Endodermal cell (in vitro differentiated cells): Measurements from ENCODE around the gene SMC4. TPM values are rescaled to one million over a fixed set of nuclear protein-coding genes. Genes with fewer than 3 reads are reported as not detected.

ENCODE experiments used
- DNase-seq: peaks from one replicate; pipeline ENCODE4 v3.0.0-alpha.2; 2017
- H3K27ac ChIP-seq: 2 replicates; pipeline ENCODE4 v1.5.1; 2013; ENCODE audit warnings: mild to moderate bottlenecking, low read depth, low read length, moderate library complexity
- H3K27me3 ChIP-seq: 2 replicates; pipeline ENCODE4 v1.6.1; 2013; ENCODE audit warnings: mild to moderate bottlenecking, low read length, moderate library complexity; ENCODE audit not compliant: insufficient read depth, control insufficient read depth, poor library complexity, severe bottlenecking
- H3K36me3 ChIP-seq: 2 replicates; pipeline ENCODE4 v1.7.0; 2013; ENCODE audit warnings: mild to moderate bottlenecking, low read length, moderate library complexity; ENCODE audit not compliant: control insufficient read depth, insufficient read depth
- H3K4me1 ChIP-seq: one replicate; pipeline ENCODE4 v1.7.0; 2013; ENCODE audit warnings: low read length; ENCODE audit not compliant: control insufficient read depth, insufficient read depth
- H3K4me3 ChIP-seq: 2 replicates; pipeline ENCODE4 v1.5.1; 2013; ENCODE audit warnings: mild to moderate bottlenecking, low read length, moderate library complexity
- H3K9ac ChIP-seq: 2 replicates; pipeline ENCODE4 v1.6.1; 2013; ENCODE audit warnings: mild to moderate bottlenecking, low read length, moderate library complexity; ENCODE audit not compliant: poor library complexity, severe bottlenecking; ENCODE audit errors: extremely low read depth
- H3K9me3 ChIP-seq: 2 replicates; pipeline ENCODE4 v1.6.1; 2013; ENCODE audit warnings: mild to moderate bottlenecking, low read length, moderate library complexity; ENCODE audit not compliant: control insufficient read depth
- H3K27ac Mint-ChIP-seq: 2 replicates; pipeline ENCODE4 v1.8.0; 2020; ENCODE audit warnings: mixed read lengths
- H3K27me3 Mint-ChIP-seq: 2 replicates; pipeline ENCODE4 v1.8.0; 2021; ENCODE audit warnings: mild to moderate bottlenecking, mixed read lengths; ENCODE audit not compliant: insufficient read depth
- H3K36me3 Mint-ChIP-seq: 2 replicates; pipeline ENCODE4 v1.8.0; 2020; ENCODE audit warnings: low read depth, mixed read lengths
- H3K4me1 Mint-ChIP-seq: 2 replicates; pipeline ENCODE4 v1.8.0; 2020; ENCODE audit warnings: mixed read lengths
- H3K4me3 Mint-ChIP-seq: 2 replicates; pipeline ENCODE4 v1.8.0; 2020; ENCODE audit warnings: mild to moderate bottlenecking, moderate library complexity, mixed read lengths
- H3K9me3 Mint-ChIP-seq: 2 replicates; pipeline ENCODE4 v1.8.0; 2020; ENCODE audit warnings: mild to moderate bottlenecking, mixed read lengths
- CTCF ChIP-seq: fragments of 200-600 bp; sonication (generic); conservative IDR thresholded peaks from 2 replicates; pipeline ENCODE4 v1.5.0; 2021; ENCODE audit warnings: antibody characterized with exemption, mild to moderate bottlenecking
- WGBS, 2 experiments: methylation state at CpG; one replicate each; pipeline versions ENCODE4 v1.1.5 to v1.1.7; 2013; ENCODE audit warnings: missing lambda C conversion rate in 2 of 2, mixed read lengths in 1 of 2; ENCODE audit not compliant: insufficient coverage in 1 of 2, insufficient read length in 1 of 2; 5-methylcytosine and 5-hydroxymethylcytosine counted together
- total RNA-seq, 2 donors: library from RNA; stranded (reverse); fragmentation: NEBNext Ultra II Directional in 1 of 2; extraction: Animal tissue kit (Norgen Biotek cat#: 25700) in 1 of 2; gene quantifications; 2 replicates in 1 of 2; 3 replicates in 1 of 2; pipeline ENCODE4 v1.2.1, GENCODE V29; 2021

The SMC4 gene
- total RNA-seq, 2 donors from 2014 or later, result 97.5 to 139 TPM

DNA sequence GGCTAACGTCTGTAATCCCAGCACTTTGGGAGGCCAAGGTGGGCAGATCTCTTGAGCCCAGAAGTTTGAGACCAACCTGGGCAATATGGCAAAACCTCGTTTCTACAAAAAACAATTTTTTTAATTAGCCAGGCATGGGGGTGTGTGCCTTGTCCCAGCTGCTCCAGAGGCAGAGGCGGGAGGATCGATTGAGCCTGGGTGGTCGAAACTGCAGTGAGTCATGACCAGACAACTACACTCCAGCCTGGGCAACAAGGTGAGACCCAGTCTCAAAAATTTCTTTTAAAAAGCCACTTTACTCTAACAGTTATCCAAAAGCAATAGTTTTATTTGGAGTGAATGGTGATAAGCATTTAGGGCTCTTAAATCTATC lies 37.6 kb downstream of the SMC4 start:
- no peak for DNase-seq
- Mint-ChIP-seq H3K4me1 (peaks cover 7% of the 10 kb centered on the region), H3K27me3 (no peaks in the 10 kb centered on the region), H3K4me3 (no peak overlapping the region), H3K9me3 (no peaks in the 10 kb centered on the region), H3K36me3 (peaks cover 56% of the 10 kb centered on the region), H3K27ac (peak overlapping the region; percentile 48)
- WGBS, 2 experiments, result 94 to 98% methylated on average over 4 to 5 of the region's 5 CpGs
- Histone ChIP-seq H3K4me1 (no peaks in the 10 kb centered on the region), H3K36me3 (peaks cover 91% of the 10 kb centered on the region), H3K27me3 (no peaks in the 10 kb centered on the region), H3K27ac (no peak overlapping the region), H3K9ac (no peak overlapping the region), H3K4me3 (no peak overlapping the region), H3K9me3 (no peaks in the 10 kb centered on the region)
- no peak for TF ChIP-seq CTCF

- H3K36me3 Mint-ChIP-seq, result peaks cover 77% of the 10 kb centered on the region
- no peaks in the 10 kb centered on the region for H3K27me3 ChIP-seq
- no peak overlapping the region for H3K27ac ChIP-seq
- H3K4me3 Mint-ChIP-seq, result no peak overlapping the region
- WGBS, 2 experiments, result 93% methylated on average over 7 of the region's 7 CpGs
- no peaks in the 10 kb centered on the region for H3K27me3 Mint-ChIP-seq
- H3K9ac ChIP-seq, result no peak overlapping the region
- TF ChIP-seq CTCF, result no peak
- peaks cover 25% of the 10 kb centered on the region for H3K9me3 ChIP-seq
- no peak overlapping the region for H3K4me3 ChIP-seq
- peaks cover 10% of the 10 kb centered on the region for H3K9me3 Mint-ChIP-seq
- H3K27ac Mint-ChIP-seq, result no peak overlapping the region
- H3K36me3 ChIP-seq, result peaks cover 88% of the 10 kb centered on the region
- DNase-seq, result no peak
- peaks cover 7% of the 10 kb centered on the region for H3K4me1 Mint-ChIP-seq
- no peaks in the 10 kb centered on the region for H3K4me1 ChIP-seq
These were observed 41.2 kb downstream of the SMC4 start for GRCh38 chr3:160440687-160441086.

GRCh38 chr3:160444411-160444810 lies 45.0 kb downstream of the SMC4 start:
- H3K9me3 Mint-ChIP-seq, result peaks cover 10% of the 10 kb centered on the region
- no peak overlapping the region for H3K4me3 ChIP-seq
- WGBS, 2 experiments, result 96 to 100% methylated on average over 1 of the region's 1 CpG
- H3K36me3 ChIP-seq, result peaks cover 74% of the 10 kb centered on the region
- TF ChIP-seq CTCF, result no peak
- H3K9me3 ChIP-seq, result peaks cover 31% of the 10 kb centered on the region
- H3K4me3 Mint-ChIP-seq, result no peak overlapping the region
- no peak overlapping the region for H3K9ac ChIP-seq
- H3K27ac ChIP-seq, result no peak overlapping the region
- H3K27ac Mint-ChIP-seq, result no peak overlapping the region
- peaks cover 6% of the 10 kb centered on the region for H3K4me1 Mint-ChIP-seq
- DNase-seq, result no peak
- peaks cover 61% of the 10 kb centered on the region for H3K36me3 Mint-ChIP-seq
- H3K27me3 ChIP-seq, result no peaks in the 10 kb centered on the region
- no peaks in the 10 kb centered on the region for H3K27me3 Mint-ChIP-seq
- H3K4me1 ChIP-seq, result no peaks in the 10 kb centered on the region
